HL-60 (cell line): ENCODE results near the gene STARD9.

Source experiments
- GABPA ChIP-seq: IDR thresholded peaks from 2 replicates; pipeline ENCODE4 v1.6.1; 2012; ENCODE audit warnings: low read depth
- POLR2AphosphoS5 ChIP-seq: IDR thresholded peaks from 2 replicates; pipeline ENCODE4 v1.6.1; 2012; ENCODE audit warnings: low read depth
- TF ChIP-seq, protein P1 (sequence below): IDR thresholded peaks from one replicate; pipeline ENCODE4 v1.5.1; 2011; ENCODE audit warnings: low read length, control low read depth, inconsistent platforms; ENCODE audit not compliant: insufficient read depth

DNA sequence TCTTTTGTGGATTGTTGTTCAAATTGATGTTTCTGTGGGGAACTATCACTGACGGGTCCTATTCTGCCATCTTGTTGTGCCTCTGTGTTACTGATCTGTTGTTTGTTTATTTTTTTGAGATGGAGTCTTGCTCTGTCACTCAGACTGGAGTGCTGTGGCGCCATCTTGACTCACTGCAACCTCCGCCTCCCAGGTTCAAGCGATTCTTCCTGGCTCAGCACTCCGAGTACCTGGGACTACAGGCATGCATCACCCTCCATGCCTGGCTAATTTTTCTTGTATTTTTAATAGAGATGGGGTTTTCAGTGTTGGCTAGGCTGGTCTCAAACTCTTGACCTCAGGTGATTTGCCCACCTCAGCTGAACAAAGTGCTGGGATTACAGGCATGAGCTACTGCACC, 129.9 kb downstream of the STARD9 start:
- no peak for TF ChIP-seq POLR2AphosphoS5
- TF ChIP-seq, protein P1, sequence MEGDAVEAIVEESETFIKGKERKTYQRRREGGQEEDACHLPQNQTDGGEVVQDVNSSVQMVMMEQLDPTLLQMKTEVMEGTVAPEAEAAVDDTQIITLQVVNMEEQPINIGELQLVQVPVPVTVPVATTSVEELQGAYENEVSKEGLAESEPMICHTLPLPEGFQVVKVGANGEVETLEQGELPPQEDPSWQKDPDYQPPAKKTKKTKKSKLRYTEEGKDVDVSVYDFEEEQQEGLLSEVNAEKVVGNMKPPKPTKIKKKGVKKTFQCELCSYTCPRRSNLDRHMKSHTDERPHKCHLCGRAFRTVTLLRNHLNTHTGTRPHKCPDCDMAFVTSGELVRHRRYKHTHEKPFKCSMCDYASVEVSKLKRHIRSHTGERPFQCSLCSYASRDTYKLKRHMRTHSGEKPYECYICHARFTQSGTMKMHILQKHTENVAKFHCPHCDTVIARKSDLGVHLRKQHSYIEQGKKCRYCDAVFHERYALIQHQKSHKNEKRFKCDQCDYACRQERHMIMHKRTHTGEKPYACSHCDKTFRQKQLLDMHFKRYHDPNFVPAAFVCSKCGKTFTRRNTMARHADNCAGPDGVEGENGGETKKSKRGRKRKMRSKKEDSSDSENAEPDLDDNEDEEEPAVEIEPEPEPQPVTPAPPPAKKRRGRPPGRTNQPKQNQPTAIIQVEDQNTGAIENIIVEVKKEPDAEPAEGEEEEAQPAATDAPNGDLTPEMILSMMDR = no peak
- TF ChIP-seq GABPA = no peak
